GM23248 (cell line): Measurements from ENCODE around the gene PLEKHS1. TPM values are rescaled to one million over a fixed set of nuclear protein-coding genes. Genes with fewer than 3 reads are reported as not detected.

ENCODE experiments used
- DNase-seq: peaks from one replicate; pipeline ENCODE4 v3.0.0-alpha.2; 2015
- H2AFZ ChIP-seq: fragments of 200-600 bp; sonication (generic); 2 replicates; pipeline ENCODE4 v1.6.1; 2016; ENCODE audit warnings: antibody characterized with exemption
- H3F3A ChIP-seq: fragments of 200-600 bp; sonication (generic); 2 replicates; pipeline ENCODE4 v1.6.1; 2016; ENCODE audit warnings: mild to moderate bottlenecking, antibody characterized with exemption, mixed run types; ENCODE audit not compliant: insufficient read depth
- H3K27ac ChIP-seq: fragments of 200-600 bp; sonication (generic); 2 replicates; pipeline ENCODE4 v1.5.1; 2016; ENCODE audit warnings: mild to moderate bottlenecking
- H3K27me3 ChIP-seq: fragments of 200-600 bp; sonication (generic); replicated peaks from 2 replicates; pipeline ENCODE4 v1.6.1; 2016; ENCODE audit warnings: mild to moderate bottlenecking; ENCODE audit not compliant: insufficient read depth
- H3K36me3 ChIP-seq: fragments of 200-600 bp; sonication (generic); 2 replicates; pipeline ENCODE4 v1.6.1; 2016; ENCODE audit warnings: low read depth, mild to moderate bottlenecking
- H3K4me1 ChIP-seq: fragments of 200-600 bp; sonication (generic); 2 replicates; pipeline ENCODE4 v1.6.1; 2016; ENCODE audit warnings: mild to moderate bottlenecking; ENCODE audit not compliant: insufficient read depth
- H3K4me2 ChIP-seq: fragments of 200-600 bp; sonication (generic); one replicate; pipeline ENCODE4 v1.6.1; 2016; ENCODE audit warnings: mild to moderate bottlenecking; ENCODE audit not compliant: unreplicated experiment
- H3K4me3 ChIP-seq: fragments of 200-600 bp; sonication (generic); 2 replicates; pipeline ENCODE4 v1.5.1; 2016; ENCODE audit warnings: mild to moderate bottlenecking
- H3K79me2 ChIP-seq: fragments of 200-600 bp; sonication (generic); 2 replicates; pipeline ENCODE4 v1.6.1; 2016; ENCODE audit warnings: mild to moderate bottlenecking; ENCODE audit not compliant: insufficient read depth
- H3K9ac ChIP-seq: fragments of 200-600 bp; sonication (generic); 2 replicates; pipeline ENCODE4 v1.6.1; 2016; ENCODE audit warnings: mild to moderate bottlenecking
- H3K9me2 ChIP-seq: fragments of 200-600 bp; sonication (generic); 2 replicates; pipeline ENCODE4 v1.6.1; 2016; ENCODE audit warnings: mixed run types, mild to moderate bottlenecking, moderate library complexity; ENCODE audit not compliant: insufficient read depth
- H3K9me3 ChIP-seq: fragments of 200-600 bp; sonication (generic); one replicate; pipeline ENCODE4 v1.6.1; 2017; ENCODE audit warnings: low read depth
- H4K20me1 ChIP-seq: fragments of 200-600 bp; sonication (generic); 2 replicates; pipeline ENCODE4 v1.6.0; 2016; ENCODE audit not compliant: insufficient read depth
- EZH2 ChIP-seq: fragments of 200-600 bp; sonication (generic); IDR thresholded peaks from 2 replicates; pipeline ENCODE4 v1.6.1; 2018; ENCODE audit warnings: antibody characterized with exemption, mild to moderate bottlenecking; ENCODE audit not compliant: insufficient read depth, poor library complexity, severe bottlenecking
- EZH2phosphoT487 ChIP-seq: fragments of 200-600 bp; sonication (generic); IDR thresholded peaks from 2 replicates; pipeline ENCODE4 v1.6.1; 2018; ENCODE audit warnings: antibody characterized with exemption, moderate library complexity, mild to moderate bottlenecking, low read depth; ENCODE audit not compliant: insufficient read depth
- WGBS, 2 experiments: methylation state at CpG; one replicate each; pipeline ENCODE4 v1.1.6; 2015 to 2017; ENCODE audit warnings: low lambda C conversion rate in 2 of 2, low coverage in 1 of 2; ENCODE audit errors: missing lambda C conversion rate in 2 of 2; 5-methylcytosine and 5-hydroxymethylcytosine counted together
- in situ Hi-C: fragments of 300-500 bp; cut with MboI; formaldehyde crosslinking; loops from 2 replicates; pipeline ENCODE4 v1.15.0; 2020
- polyA plus RNA-seq: library from polyadenylated mRNA; unstranded; fragments of >200 nt; fragmentation: Nextera tagmentation; extraction: Ambion mirVana; gene quantifications from 2 replicates; pipeline ENCODE4 v1.2.1, GENCODE V29; 2016
- total RNA-seq: library from RNA; depleted of rRNA; stranded (reverse); fragments of >200 nt; shearing (Covaris generic); gene quantifications from 2 replicates; pipeline ENCODE4 v1.2.3, GENCODE V29; 2014

The PLEKHS1 gene
- total and polyA plus RNA-seq, 2 experiments from 2014 or later, result not detected

DNA sequence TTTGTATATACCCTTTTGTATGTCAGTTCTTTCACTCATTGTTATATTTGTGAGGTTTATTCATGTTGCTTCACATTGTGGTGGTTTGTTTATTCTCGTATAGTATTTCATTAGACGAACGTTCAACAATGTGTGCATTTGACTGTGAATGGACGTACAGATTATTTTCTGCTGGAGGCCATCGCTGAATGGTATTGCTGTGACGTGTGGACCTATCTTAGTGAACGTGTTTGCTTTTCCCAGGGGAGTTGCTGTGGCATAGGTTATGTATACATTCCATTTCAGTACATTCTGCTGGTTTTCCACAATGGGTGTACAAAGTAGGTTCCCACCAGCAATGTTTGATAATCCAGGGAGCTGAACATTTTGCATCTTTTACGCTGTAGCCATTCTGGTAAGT lies 31.1 kb upstream of the PLEKHS1 start:
- Histone ChIP-seq H3K9ac (no peak overlapping the region), H3K79me2 (no peaks in the 10 kb centered on the region), H4K20me1 (no peaks in the 10 kb centered on the region), H3K9me2 (no peaks in the 10 kb centered on the region), H2AFZ (no peak overlapping the region), H3F3A (no peaks in the 10 kb centered on the region), H3K4me2 (no peak overlapping the region), H3K9me3 (no peaks in the 10 kb centered on the region), H3K36me3 (no peaks in the 10 kb centered on the region), H3K27ac (no peak overlapping the region), H3K4me1 (no peaks in the 10 kb centered on the region), H3K4me3 (no peak overlapping the region), H3K27me3 (no peaks in the 10 kb centered on the region)
- in situ Hi-C loops, result no loop called here
- WGBS, 2 experiments, result 94 to 95% methylated on average over 8 of the region's 8 CpGs
- DNase-seq, result no peak
- no peak for TF ChIP-seq EZH2
- TF ChIP-seq EZH2phosphoT487, result no peak

DNA sequence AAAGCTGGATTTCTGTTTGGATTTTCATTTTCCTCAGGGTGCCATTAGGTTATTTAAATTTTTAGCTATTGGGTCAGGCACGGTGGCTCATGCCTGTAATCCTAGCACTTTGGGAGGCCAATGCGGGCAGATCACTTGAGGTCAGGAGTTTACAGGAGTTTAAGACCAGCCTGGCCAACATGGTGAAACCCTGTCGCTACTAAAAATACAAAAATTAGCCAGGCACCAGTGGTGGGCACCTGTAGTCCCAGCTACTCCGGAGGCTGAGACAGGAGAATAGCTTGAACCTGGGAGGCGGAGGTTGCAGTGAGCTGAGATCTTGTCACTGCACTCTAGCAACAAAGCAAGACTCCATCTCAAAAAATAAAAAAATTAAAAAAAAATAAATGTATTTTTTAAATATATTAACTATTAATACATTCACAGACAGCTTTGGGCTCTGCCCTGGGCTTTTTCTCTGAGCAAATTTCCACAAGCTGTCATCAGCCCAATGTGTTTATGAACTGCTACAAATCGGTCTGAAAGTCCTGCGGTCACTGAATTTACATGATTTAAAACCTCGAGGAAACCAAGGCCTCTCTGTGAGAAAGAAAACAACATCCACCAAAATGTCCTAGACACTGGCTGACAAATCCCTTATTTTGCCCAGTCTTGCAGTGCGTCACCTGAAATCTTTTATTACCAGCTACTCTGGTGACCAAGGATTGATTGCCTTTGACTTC lies 19.2 kb upstream of the PLEKHS1 start:
- in situ Hi-C loops, result no loop called here
- Histone ChIP-seq H3F3A (0 out of 2 replicates have a peak, but pooled peaks cover 15% of the 10 kb centered on the region), H3K9ac (no peak overlapping the region), H3K79me2 (no peaks in the 10 kb centered on the region), H3K27me3 (no peaks in the 10 kb centered on the region), H3K9me2 (no peaks in the 10 kb centered on the region), H3K4me2 (no peak overlapping the region), H3K4me1 (peaks cover 3% of the 10 kb centered on the region; the same call in 1 of the 2 replicates), H3K9me3 (no peaks in the 10 kb centered on the region), H4K20me1 (no peaks in the 10 kb centered on the region), H3K36me3 (peaks cover under 1% of the 10 kb centered on the region; the same call in 1 of the 2 replicates), H3K27ac (no peak overlapping the region), H2AFZ (no peak overlapping the region), H3K4me3 (no peak overlapping the region)
- WGBS, 2 experiments, result 74 to 75% methylated on average over 9 of the region's 9 CpGs
- DNase-seq, result no peak
- TF ChIP-seq EZH2phosphoT487, result no peak
- TF ChIP-seq EZH2, result no peak

GRCh38 chr10:113732966-113733365 lies 18.5 kb upstream of the PLEKHS1 start:
- in situ Hi-C loops, result no loop called here
- 75 to 79% methylated on average over 4 of the region's 4 CpGs for WGBS, 2 experiments
- DNase-seq, result no peak
- no peaks in the 10 kb centered on the region for H3K9me3 ChIP-seq
- H3K36me3 ChIP-seq, result no peaks in the 10 kb centered on the region; the same call in 1 of the 2 replicates
- no peak overlapping the region for H3K4me2 ChIP-seq
- no peaks in the 10 kb centered on the region for H3K27me3 ChIP-seq
- H3K27ac ChIP-seq, result no peak overlapping the region
- H3K4me3 ChIP-seq, result no peak overlapping the region
- H3K4me1 ChIP-seq, result peaks cover 3% of the 10 kb centered on the region; the same call in 1 of the 2 replicates
- no peak overlapping the region for H3K9ac ChIP-seq
- no peaks in the 10 kb centered on the region for H3K9me2 ChIP-seq
- TF ChIP-seq EZH2phosphoT487, result no peak
- TF ChIP-seq EZH2, result no peak
- H3K79me2 ChIP-seq, result no peaks in the 10 kb centered on the region
- 0 out of 2 replicates have a peak, but pooled peaks cover 15% of the 10 kb centered on the region for H3F3A ChIP-seq
- no peak overlapping the region for H2AFZ ChIP-seq
- no peaks in the 10 kb centered on the region for H4K20me1 ChIP-seq

GRCh38 chr10:113733635-113734034 lies 17.8 kb upstream of the PLEKHS1 start:
- H3K9ac ChIP-seq, result no peak overlapping the region
- H3K27me3 ChIP-seq, result no peaks in the 10 kb centered on the region
- no peak for DNase-seq
- H3K4me3 ChIP-seq, result no peak overlapping the region
- H3K27ac ChIP-seq, result no peak overlapping the region
- WGBS, 2 experiments, result 98 to 100% methylated on average over 4 of the region's 4 CpGs
- 0 out of 2 replicates have a peak, but pooled peaks cover 15% of the 10 kb centered on the region for H3F3A ChIP-seq
- no peaks in the 10 kb centered on the region for H4K20me1 ChIP-seq
- in situ Hi-C loops, result no loop called here
- TF ChIP-seq EZH2phosphoT487 (no peak), EZH2 (no peak)
- peaks cover 3% of the 10 kb centered on the region; the same call in 1 of the 2 replicates for H3K4me1 ChIP-seq
- H3K9me2 ChIP-seq, result no peaks in the 10 kb centered on the region
- no peaks in the 10 kb centered on the region for H3K9me3 ChIP-seq
- H3K79me2 ChIP-seq, result no peaks in the 10 kb centered on the region
- H3K4me2 ChIP-seq, result no peak overlapping the region
- no peaks in the 10 kb centered on the region; the same call in 1 of the 2 replicates for H3K36me3 ChIP-seq
- H2AFZ ChIP-seq, result no peak overlapping the region
